ENCODE data around the gene SPECC1L. TPM values are rescaled to one million over a fixed set of nuclear protein-coding genes. Genes with fewer than 3 reads are reported as not detected.

Gene SPECC1L
- total and polyA plus RNA-seq, 10 donors, result 5.0 to 65.4 (median 41.5) TPM

DNA sequence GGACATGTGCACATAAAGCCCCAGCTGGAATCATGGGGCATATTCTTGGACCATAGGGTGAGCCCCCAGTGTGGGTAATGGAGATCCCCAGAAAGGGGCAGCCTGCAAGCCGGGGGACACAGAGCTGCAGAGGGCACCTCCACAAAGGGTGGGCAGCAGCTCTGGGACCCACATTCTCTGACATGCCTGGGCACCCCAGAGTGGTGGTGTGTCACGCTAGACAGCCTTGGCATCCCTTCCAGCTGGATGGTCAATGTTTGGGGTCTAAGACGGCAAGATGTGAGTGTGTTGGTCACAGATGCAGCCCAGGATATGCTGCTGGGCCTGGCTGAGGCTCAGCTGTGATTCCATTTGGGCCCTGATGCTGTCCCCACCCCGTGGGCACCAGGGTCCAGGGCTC lies 166.5 kb downstream of the SPECC1L start:
- whole genome bisulfite sequencing, 5 donors, result 75 to 100% (median 84%) methylated on average over 1 to 4 of the region's 4 CpGs
- H3K27ac ChIP-seq, result peak overlapping the region; percentile 50 to 96 (median 92)
- peaks cover 68 to 99% (median 89%) of the 10 kb centered on the region in 6 donors for H3K4me1 ChIP-seq
- intact Hi-C loops (cut with DNase I; ENCODE audit: low total_unique reads), result no loop called here
- no peaks in the 10 kb centered on the region for H3K27me3 ChIP-seq (replicated peaks in 1 of 7)
- H3K36me3 ChIP-seq, result peaks cover 0 to 49% (median 16%) of the 10 kb centered on the region in 6 donors
- TF ChIP-seq POLR2A (IDR thresholded peaks at IDR 0.05) (no peak), POLR2AphosphoS5 (IDR thresholded peaks at IDR 0.05) (no peak)
- TF ChIP-seq, protein P1, sequence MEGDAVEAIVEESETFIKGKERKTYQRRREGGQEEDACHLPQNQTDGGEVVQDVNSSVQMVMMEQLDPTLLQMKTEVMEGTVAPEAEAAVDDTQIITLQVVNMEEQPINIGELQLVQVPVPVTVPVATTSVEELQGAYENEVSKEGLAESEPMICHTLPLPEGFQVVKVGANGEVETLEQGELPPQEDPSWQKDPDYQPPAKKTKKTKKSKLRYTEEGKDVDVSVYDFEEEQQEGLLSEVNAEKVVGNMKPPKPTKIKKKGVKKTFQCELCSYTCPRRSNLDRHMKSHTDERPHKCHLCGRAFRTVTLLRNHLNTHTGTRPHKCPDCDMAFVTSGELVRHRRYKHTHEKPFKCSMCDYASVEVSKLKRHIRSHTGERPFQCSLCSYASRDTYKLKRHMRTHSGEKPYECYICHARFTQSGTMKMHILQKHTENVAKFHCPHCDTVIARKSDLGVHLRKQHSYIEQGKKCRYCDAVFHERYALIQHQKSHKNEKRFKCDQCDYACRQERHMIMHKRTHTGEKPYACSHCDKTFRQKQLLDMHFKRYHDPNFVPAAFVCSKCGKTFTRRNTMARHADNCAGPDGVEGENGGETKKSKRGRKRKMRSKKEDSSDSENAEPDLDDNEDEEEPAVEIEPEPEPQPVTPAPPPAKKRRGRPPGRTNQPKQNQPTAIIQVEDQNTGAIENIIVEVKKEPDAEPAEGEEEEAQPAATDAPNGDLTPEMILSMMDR (IDR thresholded peaks at IDR 0.05 in 8 of 11, conservative IDR thresholded peaks at IDR 0.05 in 3 of 11), result no peak
- H3K9me3 ChIP-seq, result no peaks in the 10 kb centered on the region
- no peak overlapping the region for H3K4me3 ChIP-seq
- no peak for DNase-seq

DNA sequence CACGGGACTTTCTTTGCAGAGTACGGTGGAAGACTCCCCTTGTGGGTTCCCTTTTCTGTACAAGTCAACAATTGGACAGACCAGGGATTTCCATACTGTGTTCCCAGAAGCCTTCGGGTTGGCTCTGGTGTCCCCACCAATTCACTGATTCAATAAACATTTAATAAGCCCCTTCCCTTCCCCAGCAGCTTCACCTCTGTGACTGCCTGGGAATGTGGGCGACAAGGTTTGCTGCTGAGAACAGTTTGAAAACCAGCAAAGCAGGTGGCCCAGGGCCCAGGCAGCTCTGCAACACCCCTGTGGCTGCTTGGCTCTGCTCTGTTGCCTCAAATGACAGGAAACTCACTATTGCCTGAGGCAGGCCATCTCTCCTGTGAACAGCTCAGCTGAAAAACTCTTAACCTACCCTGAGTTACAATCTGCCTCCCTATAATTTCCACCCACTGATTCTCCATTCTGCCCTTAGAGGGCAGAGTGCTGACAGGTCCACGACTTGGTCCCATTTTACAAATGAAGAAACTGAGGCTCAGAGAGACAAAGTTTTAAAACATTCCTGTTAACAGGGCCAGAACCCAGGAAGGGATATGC lies 167.2 kb downstream of the SPECC1L start:
- Histone ChIP-seq H3K4me1 (peaks cover 62 to 99% (median 86%) of the 10 kb centered on the region in 6 donors), H3K27me3 (replicated peaks in 1 of 7) (no peaks in the 10 kb centered on the region), H3K4me3 (peak overlapping the region in 1 of 8 donors; percentile 17), H3K36me3 (peaks cover 0 to 57% (median 21%) of the 10 kb centered on the region in 6 donors), H3K27ac (peak overlapping the region; percentile 16 to 96 (median 92)), H3K9me3 (no peaks in the 10 kb centered on the region)
- peak; percentile 87 for DNase-seq
- TF ChIP-seq, protein P1 (IDR thresholded peaks at IDR 0.05 in 8 of 11, conservative IDR thresholded peaks at IDR 0.05 in 3 of 11), result peak in 6 of 11 experiments; percentile 12 to 34 (median 20)
- TF ChIP-seq POLR2AphosphoS5 (IDR thresholded peaks at IDR 0.05) (peak in 2 of 3 donors; percentile 58 to 70), POLR2A (IDR thresholded peaks at IDR 0.05) (no peak)
- WGBS, 5 donors, result 51 to 74% (median 61%) methylated on average over 5 of the region's 5 CpGs
- intact Hi-C loops (cut with DNase I; ENCODE audit: low total_unique reads), result no loop called here

DNA sequence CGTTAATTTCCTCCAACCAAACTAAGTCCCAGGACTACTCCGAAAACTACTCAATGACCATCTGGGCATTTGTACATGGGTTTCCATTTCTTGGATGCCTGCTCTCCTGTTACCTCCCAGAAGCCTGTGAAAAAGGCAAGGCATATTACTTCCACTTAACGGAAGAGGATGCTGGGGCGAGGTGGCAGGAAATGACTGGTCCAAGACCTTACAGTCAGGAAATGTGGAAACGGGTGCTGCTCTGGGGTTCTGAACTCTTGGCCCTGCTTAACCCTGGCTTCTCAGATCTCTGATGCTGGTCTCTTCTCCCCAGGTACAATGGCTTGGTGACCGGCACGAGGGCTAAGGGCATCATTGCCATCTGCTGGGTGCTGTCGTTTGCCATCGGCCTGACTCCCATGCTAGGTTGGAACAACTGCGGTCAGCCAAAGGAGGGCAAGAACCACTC lies 169.7 kb downstream of the SPECC1L start:
- no peak for TF ChIP-seq POLR2A (IDR thresholded peaks at IDR 0.05)
- peak in 2 of 3 donors; percentile 18 to 80 for TF ChIP-seq POLR2AphosphoS5 (IDR thresholded peaks at IDR 0.05)
- TF ChIP-seq, protein P1 (IDR thresholded peaks at IDR 0.05 in 8 of 11, conservative IDR thresholded peaks at IDR 0.05 in 3 of 11), result no peak
- WGBS, 5 donors, result 56 to 78% (median 64%) methylated on average over 7 to 10 of the region's 10 CpGs
- Histone ChIP-seq H3K27me3 (replicated peaks in 1 of 7) (no peaks in the 10 kb centered on the region), H3K9me3 (no peaks in the 10 kb centered on the region), H3K4me3 (peak overlapping the region in 1 of 8 donors; percentile 44), H3K36me3 (peaks cover 0 to 72% (median 21%) of the 10 kb centered on the region in 6 donors), H3K27ac (peak overlapping the region in 7 of 8 donors; percentile 54 to 92 (median 81)), H3K4me1 (peaks cover 37 to 99% (median 73%) of the 10 kb centered on the region in 6 donors)
- intact Hi-C loops (cut with DNase I; ENCODE audit: low total_unique reads), result no loop called here
- DNase-seq, result peak; percentile 83

DNA sequence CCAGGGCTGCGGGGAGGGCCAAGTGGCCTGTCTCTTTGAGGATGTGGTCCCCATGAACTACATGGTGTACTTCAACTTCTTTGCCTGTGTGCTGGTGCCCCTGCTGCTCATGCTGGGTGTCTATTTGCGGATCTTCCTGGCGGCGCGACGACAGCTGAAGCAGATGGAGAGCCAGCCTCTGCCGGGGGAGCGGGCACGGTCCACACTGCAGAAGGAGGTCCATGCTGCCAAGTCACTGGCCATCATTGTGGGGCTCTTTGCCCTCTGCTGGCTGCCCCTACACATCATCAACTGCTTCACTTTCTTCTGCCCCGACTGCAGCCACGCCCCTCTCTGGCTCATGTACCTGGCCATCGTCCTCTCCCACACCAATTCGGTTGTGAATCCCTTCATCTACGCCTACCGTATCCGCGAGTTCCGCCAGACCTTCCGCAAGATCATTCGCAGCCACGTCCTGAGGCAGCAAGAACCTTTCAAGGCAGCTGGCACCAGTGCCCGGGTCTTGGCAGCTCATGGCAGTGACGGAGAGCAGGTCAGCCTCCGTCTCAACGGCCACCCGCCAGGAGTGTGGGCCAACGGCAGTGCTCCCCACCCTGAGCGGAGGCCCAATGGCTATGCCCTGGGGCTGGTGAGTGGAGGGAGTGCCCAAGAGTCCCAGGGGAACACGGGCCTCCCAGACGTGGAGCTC lies 170.2 kb downstream of the SPECC1L start:
- peak; percentile 79 for DNase-seq
- H3K9me3 ChIP-seq, result no peaks in the 10 kb centered on the region
- peak overlapping the region in 7 of 8 donors; percentile 54 to 92 (median 81) for H3K27ac ChIP-seq
- H3K4me3 ChIP-seq, result peak overlapping the region in 1 of 8 donors; percentile 44
- H3K27me3 ChIP-seq (replicated peaks in 1 of 7), result no peaks in the 10 kb centered on the region
- H3K36me3 ChIP-seq, result peaks cover 0 to 72% (median 21%) of the 10 kb centered on the region in 6 donors
- peaks cover 31 to 99% (median 72%) of the 10 kb centered on the region in 6 donors for H3K4me1 ChIP-seq
- intact Hi-C loops (cut with DNase I; ENCODE audit: low total_unique reads), result no loop called here
- WGBS, 5 donors, result 90 to 96% (median 90%) methylated on average over 23 to 30 of the region's 30 CpGs
- TF ChIP-seq POLR2A (IDR thresholded peaks at IDR 0.05) (no peak), POLR2AphosphoS5 (IDR thresholded peaks at IDR 0.05) (no peak)
- TF ChIP-seq, protein P1 (IDR thresholded peaks at IDR 0.05 in 8 of 11, conservative IDR thresholded peaks at IDR 0.05 in 3 of 11), result no peak
